Measurements from ENCODE around the gene POMGNT1.

GRCh38 chr1:46153228-46153627 is 45.0 kb downstream of the POMGNT1 start:
- TF ChIP-seq, protein P1, sequence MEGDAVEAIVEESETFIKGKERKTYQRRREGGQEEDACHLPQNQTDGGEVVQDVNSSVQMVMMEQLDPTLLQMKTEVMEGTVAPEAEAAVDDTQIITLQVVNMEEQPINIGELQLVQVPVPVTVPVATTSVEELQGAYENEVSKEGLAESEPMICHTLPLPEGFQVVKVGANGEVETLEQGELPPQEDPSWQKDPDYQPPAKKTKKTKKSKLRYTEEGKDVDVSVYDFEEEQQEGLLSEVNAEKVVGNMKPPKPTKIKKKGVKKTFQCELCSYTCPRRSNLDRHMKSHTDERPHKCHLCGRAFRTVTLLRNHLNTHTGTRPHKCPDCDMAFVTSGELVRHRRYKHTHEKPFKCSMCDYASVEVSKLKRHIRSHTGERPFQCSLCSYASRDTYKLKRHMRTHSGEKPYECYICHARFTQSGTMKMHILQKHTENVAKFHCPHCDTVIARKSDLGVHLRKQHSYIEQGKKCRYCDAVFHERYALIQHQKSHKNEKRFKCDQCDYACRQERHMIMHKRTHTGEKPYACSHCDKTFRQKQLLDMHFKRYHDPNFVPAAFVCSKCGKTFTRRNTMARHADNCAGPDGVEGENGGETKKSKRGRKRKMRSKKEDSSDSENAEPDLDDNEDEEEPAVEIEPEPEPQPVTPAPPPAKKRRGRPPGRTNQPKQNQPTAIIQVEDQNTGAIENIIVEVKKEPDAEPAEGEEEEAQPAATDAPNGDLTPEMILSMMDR (tag by site-specific recombination; IDR thresholded peaks at IDR 0.05): no peak
- no peak for TF ChIP-seq YY1 (tag by site-specific recombination; IDR thresholded peaks at IDR 0.05)
- TF ChIP-seq ZNF18 (tag by site-specific recombination; IDR thresholded peaks at IDR 0.05): no peak
- no peak for TF ChIP-seq ZNF777 (tag by site-specific recombination; IDR thresholded peaks at IDR 0.05; ENCODE audit: borderline replicate concordance)
- TF ChIP-seq GFI1B (tag by site-specific recombination; IDR thresholded peaks at IDR 0.05): no peak
- no peak for TF ChIP-seq TRIM28 (IDR thresholded peaks at IDR 0.05; ENCODE audit: borderline replicate concordance, low read length)
- no peak for TF ChIP-seq BCL11A (tag by site-specific recombination; IDR thresholded peaks at IDR 0.05; ENCODE audit: low read depth)
- no peak for TF ChIP-seq ZNF785 (tag by site-specific recombination; IDR thresholded peaks at IDR 0.05)
